HL-60 (cell line): ENCODE results near the gene NOP9.

Experiments used
- DNase-seq, 2 experiments: peaks; one replicate each; pipeline ENCODE4 v3.0.0-alpha.2; 2010 to 2020; ENCODE audit warnings: low read depth in 1 of 2, low spot score in 1 of 2
- H3K27ac ChIP-seq: fragments of 250-450 bp; sonication (Bioruptor Pico); replicated peaks from 2 replicates; pipeline ENCODE4 v1.5.1; 2020; ENCODE audit warnings: mild to moderate bottlenecking, moderate library complexity
- H3K27me3 ChIP-seq: fragments of 250-450 bp; sonication (Bioruptor Pico); 2 replicates; pipeline ENCODE4 v1.5.1; 2021; ENCODE audit warnings: mild to moderate bottlenecking, moderate library complexity; ENCODE audit not compliant: insufficient read depth, poor library complexity, severe bottlenecking
- H3K4me3 ChIP-seq: replicated peaks from 2 replicates; pipeline ENCODE4 v1.5.1; 2011; ENCODE audit warnings: mild to moderate bottlenecking, control low read depth, low read length; ENCODE audit not compliant: insufficient read depth
- CTCF ChIP-seq: IDR thresholded peaks from one replicate; pipeline ENCODE4 v1.5.1; 2011; ENCODE audit warnings: low read length, control low read depth, inconsistent platforms; ENCODE audit not compliant: insufficient read depth
- GABPA ChIP-seq: IDR thresholded peaks from 2 replicates; pipeline ENCODE4 v1.6.1; 2012; ENCODE audit warnings: low read depth
- POLR2AphosphoS5 ChIP-seq: IDR thresholded peaks from 2 replicates; pipeline ENCODE4 v1.6.1; 2012; ENCODE audit warnings: low read depth
- REST ChIP-seq: IDR thresholded peaks from 2 replicates; pipeline ENCODE4 v1.6.1; 2012; ENCODE audit warnings: low read depth; ENCODE audit not compliant: insufficient replicate concordance
- SPI1 ChIP-seq: IDR thresholded peaks from 2 replicates; pipeline ENCODE4 v1.6.1; 2012; ENCODE audit warnings: low read depth, mild to moderate bottlenecking, borderline replicate concordance

Gene NOP9

GRCh38 chr14:24281636-24282035 lies 18.0 kb upstream of the NOP9 start:
- no peak for TF ChIP-seq POLR2AphosphoS5
- no peak for TF ChIP-seq REST
- TF ChIP-seq SPI1 = no peak; the same call in 1 of the 2 replicates
- no peak for TF ChIP-seq CTCF
- no peak for TF ChIP-seq GABPA
- no peak overlapping the region for H3K4me3 ChIP-seq
- H3K27ac ChIP-seq = peak overlapping the region; percentile 36
- no peaks in the 10 kb centered on the region for H3K27me3 ChIP-seq
- DNase-seq = peak in 1 of 2 experiments; percentile 48

- Histone ChIP-seq H3K27ac (no peak overlapping the region), H3K27me3 (no peaks in the 10 kb centered on the region), H3K4me3 (no peak overlapping the region)
- no peak for DNase-seq
- TF ChIP-seq GABPA (no peak), POLR2AphosphoS5 (no peak), REST (no peak), SPI1 (no peak), CTCF (no peak)
These were observed 16.9 kb upstream of the NOP9 start for GRCh38 chr14:24282736-24283135.

- Histone ChIP-seq H3K27me3 (no peaks in the 10 kb centered on the region), H3K27ac (no peak overlapping the region), H3K4me3 (no peak overlapping the region)
- no peak for TF ChIP-seq CTCF
- no peak for TF ChIP-seq REST
- TF ChIP-seq POLR2AphosphoS5 = no peak
- no peak for TF ChIP-seq GABPA
- no peak for TF ChIP-seq SPI1
- DNase-seq = no peak
These were observed 15.7 kb upstream of the NOP9 start for GRCh38 chr14:24283796-24284460.
